Measurements from ENCODE around the gene EXO1.
A peak's percentile ranks its signal among the peaks of the same experiment; 100 is the strongest.
"Not testable (repeated sequence)": the region's sequence is repeated elsewhere in the genome, so short reads cannot be mapped to it uniquely, and the experiment has no call there.

EXO1 gene
- total RNA-seq: 1.2 to 1.3 reads per million in 2 donors

GRCh38 chr1:241847796-241848685, at the start of gene EXO1:
TSS of gene EXO1 (plus strand) at chr1:241848204. CDS start at chr1:241850426, 2,222 bp downstream.
- peak; percentile 76 for DNase-seq

GRCh38 chr1:241799416-241799815, 48.6 kb upstream of the EXO1 start:
- DNase-seq: no peak

DNA sequence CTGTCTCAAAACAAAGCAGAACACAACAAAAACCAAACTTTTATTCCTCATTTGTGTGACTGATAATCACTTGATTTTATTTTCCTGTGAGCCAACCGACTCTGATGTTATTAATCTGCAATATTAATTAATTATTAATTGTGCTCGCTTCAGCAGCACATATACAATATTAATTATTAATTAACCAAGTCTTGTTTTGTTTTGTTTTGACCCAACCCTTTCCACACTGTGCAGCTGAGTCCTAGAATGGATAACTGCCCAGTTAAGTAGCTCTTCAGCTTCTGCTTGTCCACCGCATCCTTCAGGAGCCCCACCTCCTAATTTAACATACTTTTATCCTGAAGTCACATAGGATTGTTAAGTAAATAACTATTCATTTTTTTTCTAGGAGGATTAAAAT, 47.4 kb upstream of the EXO1 start:
- no peak for DNase-seq

DNA sequence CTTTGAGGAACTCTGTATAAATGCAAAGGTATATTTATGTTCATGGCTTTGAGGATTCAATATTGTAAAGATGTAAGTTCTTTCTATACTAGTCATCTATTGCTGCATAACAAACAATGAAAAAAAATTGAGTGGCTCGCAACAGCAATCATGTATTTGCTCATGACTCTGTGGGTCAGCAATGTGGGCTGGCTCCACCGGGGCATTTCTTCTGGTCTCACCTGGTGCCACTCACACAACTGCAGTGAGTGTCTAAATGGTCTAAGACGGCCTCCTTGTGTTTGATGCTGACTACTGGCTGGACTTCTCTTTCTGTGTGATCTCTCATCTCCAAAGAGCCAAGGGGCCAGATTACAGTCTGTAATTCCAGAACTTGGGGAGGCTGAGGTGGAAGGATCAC, 45.1 kb upstream of the EXO1 start:
- no peak for DNase-seq

GRCh38 chr1:241804706-241805105, 43.3 kb upstream of the EXO1 start:
- DNase-seq: not testable (repeated sequence)

- DNase-seq: no peak
These were observed 39.7 kb upstream of the EXO1 start for GRCh38 chr1:241808265-241808664.

- no peak for DNase-seq
These were observed 37.1 kb upstream of the EXO1 start for GRCh38 chr1:241810769-241811405.

DNA sequence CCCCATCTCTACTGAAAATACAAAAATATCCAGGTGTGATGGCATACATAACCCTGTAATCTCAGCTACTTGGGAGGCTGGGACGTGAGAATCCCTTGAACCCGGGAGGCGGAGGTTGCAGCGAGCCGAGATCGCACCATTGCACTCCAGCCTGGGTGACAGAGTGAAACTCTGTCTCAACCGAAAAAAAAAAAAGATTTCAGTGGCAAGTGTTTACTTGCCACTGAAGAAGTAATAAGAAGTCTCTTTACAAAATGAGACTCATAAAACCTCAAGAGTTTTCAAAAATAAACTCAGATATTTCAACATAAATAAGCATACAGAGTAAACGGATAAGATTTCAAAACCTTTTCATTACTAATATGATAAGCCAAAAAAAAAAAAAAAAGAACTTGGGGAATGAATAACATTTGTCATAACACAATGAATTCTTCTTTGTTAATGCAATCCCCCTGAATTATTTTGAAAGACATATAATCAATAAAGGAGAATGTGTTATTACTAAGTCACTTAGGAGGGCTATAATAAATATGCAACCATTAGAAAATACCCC, 34.2 kb upstream of the EXO1 start:
- no peak for DNase-seq

DNA sequence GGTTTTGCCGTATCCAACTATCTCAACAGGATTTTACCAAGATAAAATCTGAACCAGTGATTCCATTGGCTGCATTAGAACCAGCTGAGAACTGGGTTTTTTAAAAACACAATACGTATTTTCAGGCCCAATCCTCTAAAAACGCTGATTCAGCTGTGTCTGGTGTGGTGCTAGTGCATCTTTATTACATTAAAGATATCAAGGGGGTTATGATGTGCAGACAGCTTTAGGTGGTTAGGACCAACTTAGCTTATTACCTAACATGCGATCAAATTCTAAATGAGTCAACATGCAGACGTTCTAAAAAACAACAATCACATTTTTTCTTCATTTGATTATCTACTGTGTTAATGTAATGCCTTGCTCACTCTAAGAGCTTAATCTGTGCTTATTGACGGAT, 32.0 kb upstream of the EXO1 start:
- no peak for DNase-seq

- no peak for DNase-seq
These were observed 30.6 kb upstream of the EXO1 start for GRCh38 chr1:241817331-241817792.

DNA sequence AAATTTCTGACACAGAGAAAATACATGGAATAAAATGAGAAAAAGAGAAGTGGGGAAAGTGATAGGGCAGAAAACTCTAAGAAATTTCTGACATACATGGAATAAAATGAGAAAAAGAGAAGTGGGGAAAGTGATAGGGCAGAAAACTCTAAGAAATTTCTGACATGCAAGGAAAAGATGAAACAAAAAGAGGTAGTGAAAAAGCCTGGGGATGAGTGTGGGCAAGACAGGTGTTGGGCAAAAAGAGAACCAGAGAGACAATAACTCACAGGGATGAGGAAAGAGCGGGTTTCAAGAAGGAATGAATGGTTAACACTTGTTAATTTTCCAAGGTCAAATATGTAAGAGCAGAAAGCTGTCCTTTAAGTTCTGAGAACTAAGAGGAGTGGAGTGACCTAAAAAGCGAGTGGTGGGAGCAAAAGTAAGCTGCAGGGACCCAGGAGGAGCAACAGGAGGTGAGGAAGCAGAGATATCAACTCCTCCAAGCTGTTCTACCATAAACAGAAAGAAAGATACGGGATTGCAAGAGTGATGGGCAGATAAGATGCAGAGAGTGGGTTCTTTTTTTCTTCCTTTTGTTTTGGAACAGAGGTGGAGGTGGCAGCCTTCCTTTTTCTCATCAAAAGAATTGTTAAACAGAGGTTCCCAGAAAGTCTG, 29.9 kb upstream of the EXO1 start:
- no peak for DNase-seq

DNA sequence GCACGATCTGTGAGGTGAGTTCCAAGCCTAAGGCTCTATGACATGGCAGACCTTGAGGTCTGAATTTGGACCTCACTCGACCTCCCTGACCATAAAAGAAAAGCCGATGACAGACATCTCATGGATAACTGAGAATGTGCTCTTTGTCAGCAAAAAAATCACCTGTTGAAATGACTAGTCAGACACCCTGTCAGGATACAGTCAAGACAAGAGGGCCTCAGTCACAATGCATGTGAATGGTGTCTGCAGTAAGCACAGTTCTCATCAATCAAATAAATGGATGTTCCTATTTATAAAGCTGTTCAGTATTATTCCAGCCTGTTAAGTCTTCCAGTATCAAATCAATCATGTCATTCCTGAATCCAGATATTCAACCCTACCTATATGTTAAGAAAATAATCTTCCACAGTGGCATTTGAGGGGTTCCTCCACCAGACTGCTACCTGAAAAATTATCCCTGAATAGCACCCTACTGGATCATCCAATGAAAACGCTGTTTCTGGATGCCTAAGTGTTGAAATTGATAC, 28.6 kb upstream of the EXO1 start:
- no peak for DNase-seq

- DNase-seq: no peak
These were observed 26.6 kb upstream of the EXO1 start for GRCh38 chr1:241821363-241821762.

DNA sequence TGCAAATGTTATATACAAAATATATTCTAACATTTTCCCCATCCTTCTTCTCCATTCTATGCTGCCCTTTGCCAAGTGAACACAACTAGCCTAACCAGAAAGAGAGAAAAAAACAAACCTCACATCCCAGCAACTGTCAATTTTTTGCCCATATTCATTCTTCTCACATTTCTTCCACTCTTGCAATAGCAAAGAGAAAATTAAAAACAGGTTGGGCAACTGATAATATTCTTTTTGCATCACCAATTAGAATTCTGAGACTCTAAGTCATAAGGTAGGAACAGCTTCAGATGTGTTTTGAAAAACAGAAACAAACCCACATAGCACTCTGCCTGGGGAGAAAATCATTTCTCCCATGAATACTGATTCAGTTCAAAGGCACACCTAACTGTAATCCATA, 25.2 kb upstream of the EXO1 start:
- DNase-seq: no peak

- DNase-seq: no peak
These were observed 24.1 kb upstream of the EXO1 start for GRCh38 chr1:241823925-241824324.

- DNase-seq: no peak
These were observed 22.4 kb upstream of the EXO1 start for GRCh38 chr1:241825581-241825980.

GRCh38 chr1:241826613-241827012, 21.4 kb upstream of the EXO1 start:
- DNase-seq: not testable (repeated sequence)

DNA sequence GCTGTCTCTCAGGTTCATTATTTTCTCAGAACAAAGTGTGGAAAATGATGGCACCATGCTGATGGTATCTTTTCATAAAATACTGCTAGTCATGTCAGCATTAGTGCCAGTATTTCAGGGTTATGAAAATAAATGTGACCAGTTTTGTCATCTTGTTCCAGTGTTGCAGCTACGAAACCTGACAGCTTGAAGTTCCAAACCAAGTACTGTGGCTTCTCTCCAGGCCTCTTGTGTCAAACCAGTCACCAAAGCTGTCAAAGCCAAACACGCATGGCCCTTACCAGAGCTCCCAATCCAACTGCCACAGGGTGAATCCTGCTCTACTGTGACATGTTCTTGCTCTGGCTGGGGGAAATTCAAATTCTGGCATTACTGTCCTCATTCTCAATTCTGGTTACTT, 20.7 kb upstream of the EXO1 start:
- no peak for DNase-seq

DNA sequence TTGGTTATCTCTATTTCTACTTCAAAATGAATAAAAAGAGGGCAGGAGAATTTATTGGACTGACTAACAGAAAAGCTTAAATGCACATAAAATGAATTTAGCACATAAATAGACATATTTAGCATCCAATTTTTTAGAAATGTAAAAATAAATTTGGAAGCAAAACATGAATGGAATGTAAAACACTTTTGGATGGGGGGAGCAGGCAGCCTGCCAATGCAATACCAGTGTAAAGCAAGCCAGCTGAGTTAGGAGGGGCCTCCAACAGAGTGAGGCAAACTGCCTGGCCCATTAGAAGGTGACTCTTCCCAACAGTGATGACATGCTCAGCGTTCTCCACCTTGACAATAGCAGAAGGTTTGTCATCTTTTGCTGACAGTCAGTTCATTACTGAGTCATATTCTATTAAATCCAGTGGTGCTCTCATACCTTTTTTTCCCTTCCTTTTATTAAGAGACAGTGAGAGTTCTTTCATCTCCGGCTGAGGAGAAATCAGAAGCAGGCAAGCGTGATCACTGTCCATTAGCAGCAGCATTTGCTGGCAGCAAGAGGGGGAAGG, 19.5 kb upstream of the EXO1 start:
- DNase-seq: no peak

DNA sequence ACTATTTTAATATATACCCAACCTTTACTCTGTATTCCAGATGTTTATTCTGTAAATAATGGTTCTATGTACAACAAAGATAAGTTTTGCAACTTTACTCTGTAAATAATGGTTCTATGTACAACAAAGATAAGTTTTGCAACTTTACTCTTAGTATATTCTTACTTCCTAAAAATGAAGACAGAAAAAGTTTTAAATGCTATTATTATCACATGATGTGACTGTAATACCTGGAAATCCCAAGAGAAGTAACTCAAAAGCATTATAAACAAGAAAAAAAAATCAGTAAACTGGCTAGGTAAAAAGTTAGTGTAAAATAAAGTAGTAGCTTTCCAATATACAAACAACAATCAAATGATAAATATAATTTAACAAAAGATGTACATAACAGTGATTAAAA, 18.5 kb upstream of the EXO1 start:
- no peak for DNase-seq

- no peak for DNase-seq
These were observed 13.1 kb upstream of the EXO1 start for GRCh38 chr1:241834733-241835377.

DNA sequence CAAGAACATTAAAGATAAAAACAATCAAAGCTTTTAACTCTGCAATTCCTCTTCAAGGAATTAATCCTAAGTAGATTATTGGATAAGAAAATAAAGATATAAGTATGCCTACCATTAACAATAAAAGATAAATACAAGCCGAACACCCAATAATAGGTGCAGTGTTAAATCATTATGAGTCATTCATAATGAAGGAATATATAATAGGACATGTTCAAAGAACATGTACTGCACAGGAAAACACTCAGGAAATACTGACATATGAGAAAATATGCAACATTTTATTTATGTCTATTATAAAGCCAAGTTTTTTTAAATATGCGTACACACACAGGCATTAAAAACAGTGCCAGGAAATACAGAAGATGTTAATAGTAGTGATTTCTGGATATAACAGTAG, 11.1 kb upstream of the EXO1 start:
- no peak for DNase-seq

Measured in T-helper 9 cell (primary cell).